Gastroesophageal sphincter (tissue), 4 donors: ENCODE measurements around the gene MAP2K1. TPM values are rescaled to one million over a fixed set of nuclear protein-coding genes. Genes with fewer than 3 reads are reported as not detected.

Experiments
- ATAC-seq: fragments of 150-250 bp; one replicate; pipeline ENCODE4 v1.9.1; 2016; ENCODE audit warnings: mild to moderate bottlenecking, moderate library complexity
- H3K27ac ChIP-seq, 4 donors: fragments of 200-600 bp; sonication (generic) in 3 of 4; 1 replicate in 3 of 4; 2 replicates in 1 of 4; pipeline ENCODE4 v1.5.1; 2016 to 2019
- H3K27me3 ChIP-seq: fragments of 200-600 bp; sonication (generic); one replicate; pipeline ENCODE4 v1.5.1; 2019
- H3K36me3 ChIP-seq, 2 donors: fragments of 200-600 bp; sonication (generic); one replicate each; pipeline ENCODE4 v1.5.1; 2019; ENCODE audit warnings: control low read depth in 1 of 2
- H3K4me1 ChIP-seq, 3 donors: fragments of 200-600 bp; sonication (generic); 1 replicate in 2 of 3; 2 replicates in 1 of 3; pipeline ENCODE4 v1.5.1; 2016 to 2019; ENCODE audit warnings: control low read depth in 2 of 3
- H3K4me3 ChIP-seq, 2 donors: fragments of 200-600 bp; sonication (generic); one replicate each; pipeline ENCODE4 v1.5.1; 2019; ENCODE audit warnings: mild to moderate bottlenecking in 1 of 2, moderate library complexity in 1 of 2
- H3K9me3 ChIP-seq, 3 donors: fragments of 200-600 bp; sonication (generic); one replicate each; pipeline ENCODE4 v1.5.1; 2017 to 2019; ENCODE audit warnings: control low read depth in 2 of 3
- CTCF ChIP-seq, 4 experiments: fragments of 200-600 bp in 2 of 4; fragments of 450-650 bp in 2 of 4; sonication (generic) in 1 of 4; IDR thresholded peaks; one replicate each; pipeline ENCODE4 v1.5.1; 2017 to 2019; ENCODE audit warnings: antibody characterized with exemption in 4 of 4, mild to moderate bottlenecking in 2 of 4, moderate library complexity in 2 of 4
- EP300 ChIP-seq: sonication (generic); formaldehyde crosslinking; IDR thresholded peaks from one replicate; pipeline ENCODE4 v1.6.1; 2017; ENCODE audit warnings: antibody characterized with exemption, mild to moderate bottlenecking
- POLR2A ChIP-seq, 2 donors: fragments of 450-650 bp; IDR thresholded peaks; one replicate each; pipeline ENCODE4 v1.6.1; 2017; ENCODE audit warnings: antibody characterized with exemption in 2 of 2, mild to moderate bottlenecking in 2 of 2, moderate library complexity in 1 of 2
- POLR2AphosphoS5 ChIP-seq: sonication (generic); formaldehyde crosslinking; IDR thresholded peaks from one replicate; pipeline ENCODE4 v1.6.1; 2017; ENCODE audit warnings: antibody characterized with exemption
- WGBS, 2 donors: methylation state at CpG; one replicate each; pipeline ENCODE4 v1.1.5; 2018; ENCODE audit warnings: low coverage in 1 of 2; 5-methylcytosine and 5-hydroxymethylcytosine counted together
- total RNA-seq, 4 donors: library from RNA; depleted of rRNA; stranded (reverse); fragments of >200 nt; gene quantifications; one replicate each; pipeline ENCODE4 v1.1.0, GENCODE V29; 2016

Gene MAP2K1
- total RNA-seq, 4 donors from 2014 or later: 27.7 to 47.1 (median 39.6) TPM

DNA sequence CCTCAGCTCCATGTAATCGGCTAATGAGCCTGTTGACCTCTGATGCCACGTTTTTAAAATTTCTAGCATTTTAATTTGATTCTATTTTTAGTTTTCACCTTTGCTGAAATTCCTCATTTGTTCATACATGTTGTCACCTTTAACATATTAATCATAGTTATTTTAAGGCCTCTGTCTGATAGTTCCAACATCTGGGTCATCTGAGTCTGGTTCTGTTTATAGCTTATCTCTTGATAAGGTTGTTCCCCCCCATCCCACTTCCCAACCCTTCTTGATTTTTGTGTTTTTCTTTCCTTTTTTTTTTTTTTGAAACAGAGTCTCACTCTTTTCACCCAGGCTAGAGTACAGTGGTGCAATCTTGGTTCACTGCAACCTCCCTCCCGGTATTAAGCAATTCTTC, 36.4 kb downstream of the MAP2K1 start:
- ATAC-seq: no peak
- Histone ChIP-seq H3K4me1 (peaks cover 0 to 3% (median 0%) of the 10 kb centered on the region in 3 donors), H3K27ac (no peak overlapping the region), H3K4me3 (no peak overlapping the region), H3K27me3 (no peaks in the 10 kb centered on the region), H3K9me3 (no peaks in the 10 kb centered on the region), H3K36me3 (no peaks in the 10 kb centered on the region)
- TF ChIP-seq POLR2A (IDR thresholded peaks at IDR 0.05): no peak
- TF ChIP-seq POLR2AphosphoS5: no peak
- TF ChIP-seq EP300: no peak
- no peak for TF ChIP-seq CTCF (IDR thresholded peaks at IDR 0.05)
- 82 to 89% methylated on average over 2 to 3 of the region's 3 CpGs for WGBS, 2 donors

GRCh38 chr15:66424963-66425612, 38.4 kb downstream of the MAP2K1 start:
- ATAC-seq: no peak
- no peak overlapping the region for H3K4me3 ChIP-seq
- whole genome bisulfite sequencing, 2 donors: 97 to 100% methylated on average over 3 to 4 of the region's 9 CpGs
- H3K27ac ChIP-seq: no peak overlapping the region
- H3K9me3 ChIP-seq: no peaks in the 10 kb centered on the region
- no peaks in the 10 kb centered on the region for H3K27me3 ChIP-seq
- H3K4me1 ChIP-seq: no peaks in the 10 kb centered on the region
- no peak for TF ChIP-seq POLR2AphosphoS5
- no peak for TF ChIP-seq EP300
- no peak for TF ChIP-seq CTCF (IDR thresholded peaks at IDR 0.05)
- no peak for TF ChIP-seq POLR2A (IDR thresholded peaks at IDR 0.05)
- no peaks in the 10 kb centered on the region for H3K36me3 ChIP-seq

GRCh38 chr15:66425837-66426236, 39.1 kb downstream of the MAP2K1 start:
- Histone ChIP-seq H3K9me3 (no peaks in the 10 kb centered on the region), H3K4me3 (no peak overlapping the region), H3K27ac (no peak overlapping the region), H3K36me3 (no peaks in the 10 kb centered on the region), H3K4me1 (no peaks in the 10 kb centered on the region), H3K27me3 (no peaks in the 10 kb centered on the region)
- TF ChIP-seq CTCF (IDR thresholded peaks at IDR 0.05): no peak
- TF ChIP-seq EP300: no peak
- TF ChIP-seq POLR2AphosphoS5: no peak
- WGBS, 2 donors: 66% methylated on average over 4 of the region's 4 CpGs
- no peak for ATAC-seq

- TF ChIP-seq CTCF (IDR thresholded peaks at IDR 0.05) (no peak), POLR2A (IDR thresholded peaks at IDR 0.05) (no peak), POLR2AphosphoS5 (no peak), EP300 (no peak)
- ATAC-seq: no peak
- H3K4me3 ChIP-seq: no peak overlapping the region
- H3K27me3 ChIP-seq: no peaks in the 10 kb centered on the region
- H3K36me3 ChIP-seq: no peaks in the 10 kb centered on the region
- 81 to 93% methylated on average over 2 to 4 of the region's 4 CpGs for WGBS, 2 donors
- H3K4me1 ChIP-seq: no peaks in the 10 kb centered on the region
- no peak overlapping the region for H3K27ac ChIP-seq
- no peaks in the 10 kb centered on the region for H3K9me3 ChIP-seq
Measured at GRCh38 chr15:66429117-66429516, 42.4 kb downstream of the MAP2K1 start.

GRCh38 chr15:66429546-66429945, 42.8 kb downstream of the MAP2K1 start:
- Histone ChIP-seq H3K4me1 (no peaks in the 10 kb centered on the region), H3K9me3 (no peaks in the 10 kb centered on the region), H3K4me3 (no peak overlapping the region), H3K27me3 (no peaks in the 10 kb centered on the region), H3K36me3 (no peaks in the 10 kb centered on the region), H3K27ac (no peak overlapping the region)
- WGBS, 2 donors: 80 to 89% methylated on average over 1 to 4 of the region's 7 CpGs
- no peak for ATAC-seq
- TF ChIP-seq POLR2A (IDR thresholded peaks at IDR 0.05) (no peak), CTCF (IDR thresholded peaks at IDR 0.05) (no peak)
